ENCODE measurements around the gene HSDL2.
"Not testable (repeated sequence)": the region's sequence is repeated elsewhere in the genome, so short reads cannot be mapped to it uniquely, and the experiment has no call there.

The HSDL2 gene

DNA sequence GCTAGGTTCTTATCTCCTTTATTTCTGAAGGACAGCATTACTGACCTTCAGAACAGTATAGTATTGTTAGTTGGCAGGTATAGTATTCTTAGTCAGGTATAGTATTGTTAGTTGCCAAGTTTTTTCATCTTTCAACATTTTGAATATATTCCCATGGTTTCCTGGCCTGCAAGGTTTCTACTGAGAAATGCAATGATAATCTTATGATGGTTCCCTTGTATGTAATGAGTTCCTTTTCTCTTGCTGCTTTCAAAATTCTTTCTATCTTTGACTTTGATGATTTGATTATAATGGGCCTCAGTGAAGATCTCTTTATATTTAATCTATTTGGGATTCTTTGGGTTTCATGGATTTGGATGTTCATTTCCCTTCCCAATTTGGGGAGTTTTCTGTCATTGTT lies 12.4 kb upstream of the HSDL2 start:
- no peak for DNase-seq

DNA sequence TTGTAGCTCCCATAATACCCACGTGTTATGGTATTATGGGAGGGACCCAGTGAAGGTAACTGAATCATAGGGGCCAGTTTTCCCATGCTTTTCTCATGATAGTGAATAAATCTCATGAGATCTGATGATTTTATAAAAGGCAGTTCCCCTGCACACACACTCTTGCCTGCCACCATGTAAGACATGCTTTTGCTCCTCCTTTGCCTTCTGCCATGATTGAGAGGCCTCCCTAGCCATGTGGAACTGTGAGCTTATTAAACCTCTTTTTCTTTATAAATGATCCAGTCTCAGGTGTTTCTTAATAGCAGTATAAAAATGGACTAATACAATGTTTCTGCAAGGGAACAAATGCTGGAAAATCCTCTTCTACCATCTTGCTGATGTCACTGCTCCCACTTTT lies 10.1 kb upstream of the HSDL2 start:
- no peak for DNase-seq

DNA sequence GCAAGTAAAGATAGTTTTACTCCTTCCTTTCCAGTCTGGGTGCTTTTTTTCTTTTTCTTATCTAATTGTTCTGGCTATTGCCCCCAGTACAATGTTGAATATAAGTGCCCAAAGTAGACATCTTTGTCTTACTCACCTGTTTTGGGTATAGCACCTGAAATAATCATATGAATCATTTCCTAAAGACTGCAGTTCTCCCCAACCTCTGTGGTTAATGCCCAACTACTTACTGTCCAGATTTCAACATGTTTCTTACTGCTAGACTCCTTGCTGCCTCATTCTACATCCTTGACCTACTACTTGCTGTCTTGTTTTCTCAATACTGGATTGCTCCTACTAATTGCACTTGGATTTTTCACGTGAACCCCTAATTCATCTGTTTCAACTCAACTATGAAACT lies 8.8 kb upstream of the HSDL2 start:
- no peak for DNase-seq

DNA sequence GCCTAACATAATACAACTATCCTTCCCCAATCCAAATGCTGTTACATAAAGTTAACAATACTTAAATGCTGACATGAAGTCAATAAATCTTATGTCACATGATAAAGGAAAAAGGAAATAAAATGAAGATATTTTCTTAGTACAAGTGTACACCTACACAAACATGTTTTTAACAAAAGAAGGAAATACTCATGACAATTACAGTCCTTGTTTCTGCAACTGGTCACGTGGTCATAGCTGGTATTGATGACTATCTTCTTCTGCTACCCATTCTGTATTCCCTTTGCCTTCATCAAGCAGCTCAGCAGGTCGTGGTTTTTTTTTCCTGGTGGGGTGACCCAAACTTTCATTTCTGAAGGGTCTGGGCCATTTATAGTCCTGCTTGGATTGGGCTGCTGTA lies 6.2 kb upstream of the HSDL2 start:
- DNase-seq = not testable (repeated sequence)

DNA sequence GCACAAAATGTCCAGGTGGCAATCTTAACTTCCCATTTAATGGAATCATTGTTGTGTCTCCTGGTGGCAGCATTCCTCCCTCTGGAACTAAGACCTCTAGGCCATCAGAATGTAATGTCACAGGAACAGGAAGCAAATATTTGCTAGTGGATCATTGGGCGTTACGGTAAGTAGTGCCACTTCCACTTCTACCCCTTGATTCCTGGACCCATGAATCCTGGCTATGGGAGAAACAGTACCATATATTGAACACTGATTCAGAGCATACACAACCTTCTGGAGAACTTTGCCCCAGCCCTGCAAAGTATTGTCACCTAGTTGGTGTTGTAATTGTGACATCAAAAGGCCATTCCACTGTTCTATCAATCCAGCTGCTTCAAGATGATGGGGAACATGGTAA lies 5.7 kb upstream of the HSDL2 start:
- not testable (repeated sequence) for DNase-seq

DNA sequence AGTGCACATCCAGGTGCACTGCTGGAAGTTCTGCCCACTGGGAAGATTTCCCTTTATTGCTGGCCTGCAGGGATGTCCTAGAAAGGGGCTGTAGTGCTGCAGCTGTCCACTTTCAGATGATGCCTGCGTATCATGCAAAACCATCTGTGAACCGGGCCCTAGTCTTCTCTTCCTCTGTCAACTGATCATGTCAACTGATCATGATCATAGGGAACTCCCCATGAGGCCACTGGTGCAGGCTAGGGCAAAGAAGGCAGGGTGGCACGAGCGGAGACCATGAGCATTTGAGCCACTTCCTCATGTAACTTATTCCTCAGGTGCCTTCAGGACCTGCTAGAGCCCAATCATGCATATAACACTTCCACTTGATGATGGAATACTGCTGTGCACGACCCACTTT lies 4.5 kb upstream of the HSDL2 start:
- DNase-seq = no peak

DNA sequence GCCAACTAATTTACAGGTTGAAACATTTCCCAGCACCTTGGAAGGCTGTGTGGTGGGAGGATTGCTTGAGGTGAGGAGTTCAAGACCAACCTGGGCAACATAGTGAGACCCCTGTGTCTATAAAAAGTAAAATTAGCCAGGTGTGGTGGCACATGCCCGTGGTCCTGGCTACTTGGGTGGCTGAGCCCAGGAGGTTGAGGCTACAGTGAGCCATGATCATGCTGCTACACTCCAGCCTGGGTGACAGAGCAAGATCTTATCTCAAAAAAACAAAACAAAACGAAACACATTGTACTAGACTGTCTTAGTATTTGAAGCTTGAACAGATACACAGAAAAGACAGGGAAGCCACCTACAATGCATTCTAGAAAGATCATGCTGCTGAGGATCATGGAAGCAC lies 2.8 kb upstream of the HSDL2 start:
- DNase-seq = no peak

DNA sequence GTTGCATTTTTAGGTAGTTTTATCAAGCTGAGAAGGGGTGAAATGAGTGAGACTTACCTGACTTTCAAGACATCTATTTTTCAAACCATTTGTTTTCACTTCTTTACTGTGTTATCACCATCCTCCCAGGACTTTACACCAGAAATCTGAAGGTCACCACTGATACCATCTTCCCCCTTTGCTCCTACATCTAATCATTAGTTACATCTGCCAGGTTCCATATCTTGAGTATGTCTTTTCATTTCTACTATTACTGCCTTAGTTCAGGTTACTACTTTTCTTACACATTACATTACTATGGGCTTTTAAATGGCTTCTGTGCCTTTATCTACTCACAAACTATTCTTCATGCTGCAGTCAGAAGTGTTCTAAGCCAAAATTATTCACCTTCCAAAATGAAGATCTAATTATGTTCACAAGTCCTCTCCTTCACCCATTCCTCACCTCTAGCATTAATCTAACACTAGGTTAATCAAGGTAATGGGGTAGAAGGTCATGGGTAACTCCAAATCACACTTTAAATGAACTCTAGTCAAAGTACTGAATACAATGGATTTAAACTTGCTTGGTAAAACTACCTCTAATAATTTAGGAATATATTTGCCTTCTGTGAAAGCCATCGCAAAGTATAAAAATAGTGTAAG lies 2.1 kb upstream of the HSDL2 start:
- DNase-seq = no peak

DNA sequence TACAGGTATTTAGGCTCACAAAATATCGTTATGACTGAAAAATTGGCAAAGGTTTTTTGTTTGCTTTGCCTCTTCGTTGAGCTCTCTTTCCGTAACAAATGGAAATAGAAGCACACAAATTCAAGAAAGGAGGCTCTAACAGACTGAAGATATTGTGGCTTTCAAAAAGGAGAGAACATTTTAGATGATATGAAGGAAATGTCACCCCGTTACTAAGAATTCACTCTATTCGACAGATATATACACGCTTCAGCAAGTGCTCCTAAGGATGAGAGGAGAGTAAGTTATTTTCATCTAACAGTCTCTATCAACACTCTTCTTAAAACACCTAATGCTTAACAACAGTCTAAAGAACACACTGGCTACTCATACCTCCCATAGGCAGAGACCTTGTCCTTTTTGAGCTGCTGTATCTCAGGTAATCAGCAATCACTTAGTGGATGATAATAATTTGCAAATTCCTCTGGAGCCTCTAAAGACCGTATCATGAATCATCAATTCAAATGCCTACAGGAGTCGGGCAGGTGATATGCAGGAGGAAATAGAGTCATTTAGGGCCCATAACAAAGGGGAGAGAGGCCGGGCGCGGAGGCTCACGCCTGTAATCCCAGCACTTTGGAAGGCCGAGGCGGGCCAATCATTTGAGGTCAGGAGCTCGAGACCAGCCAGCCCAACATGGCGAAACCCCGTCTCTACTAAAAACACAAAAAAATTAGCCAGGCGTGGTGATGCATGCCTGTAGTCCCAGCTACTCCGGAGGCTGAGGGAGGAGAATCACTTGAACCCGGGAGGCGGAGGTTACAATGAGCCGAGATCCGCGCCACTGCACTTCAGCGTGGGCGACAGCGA lies 1.4 kb upstream of the HSDL2 start:
- DNase-seq = peak; percentile 11

DNA sequence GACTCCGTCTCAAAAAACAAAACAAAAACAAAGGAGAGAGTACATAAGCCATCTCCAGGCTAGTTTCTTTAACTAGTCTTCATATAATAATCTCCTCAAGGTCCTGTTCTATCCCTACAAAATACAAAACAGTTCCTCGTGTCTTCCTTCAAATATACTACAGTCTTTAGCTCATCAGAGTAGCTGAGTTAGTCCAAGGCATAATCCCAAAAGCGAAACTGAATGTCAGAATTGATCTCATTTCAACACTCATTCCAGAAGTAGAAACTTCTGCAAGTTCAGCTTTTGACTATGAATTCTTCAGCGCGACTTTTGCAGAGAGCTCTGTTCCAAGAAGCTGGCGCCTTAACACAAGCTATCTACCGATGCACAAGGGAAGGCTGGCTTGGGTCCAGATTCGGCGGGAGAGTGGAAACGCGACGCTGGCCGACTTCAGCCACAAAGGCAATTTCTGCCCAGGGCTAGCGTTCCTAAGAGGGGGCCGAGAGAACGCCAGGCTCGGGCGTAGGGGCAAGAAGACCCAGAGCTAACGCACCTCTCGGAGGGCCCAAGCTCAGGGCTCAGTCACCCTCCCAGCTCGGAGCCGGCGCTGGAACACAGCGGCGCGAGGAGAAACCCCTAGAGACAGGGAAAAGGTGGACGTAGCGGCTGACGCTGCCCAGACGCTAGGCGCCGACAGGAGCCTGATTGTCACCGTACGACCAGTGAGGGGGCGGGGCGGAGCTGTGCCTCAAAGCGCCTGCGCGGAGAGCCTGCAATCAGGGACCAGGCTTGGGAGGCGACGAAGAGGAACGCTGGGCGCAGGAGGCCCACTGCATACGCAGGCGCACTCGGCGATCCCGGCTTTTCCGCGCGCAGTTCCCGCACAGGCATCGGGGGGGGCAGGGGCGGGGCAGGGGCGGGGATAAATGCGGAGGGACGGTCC lies 469 bp upstream of the HSDL2 start:
- peak; percentile 98 for DNase-seq

DNA sequence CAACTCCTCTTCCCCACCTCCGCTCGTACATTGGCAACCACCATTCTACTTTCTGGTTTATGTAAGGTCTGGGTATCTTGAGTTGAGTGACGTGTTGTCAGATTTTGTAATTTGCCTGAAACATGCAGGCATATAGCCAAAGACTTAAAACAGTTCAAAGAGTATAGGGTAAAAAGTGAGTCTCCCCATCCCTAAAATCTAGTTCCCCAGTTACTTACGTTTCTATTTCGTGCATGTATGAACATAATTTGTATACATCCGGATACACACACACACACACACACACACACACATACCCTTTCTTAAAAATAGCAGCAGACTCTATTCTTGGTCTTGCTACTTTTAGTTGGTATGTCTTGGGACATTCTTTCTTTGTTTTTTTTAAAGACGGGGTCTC lies 915 bp downstream of the HSDL2 start:
- peak; percentile 2 for DNase-seq

DNA sequence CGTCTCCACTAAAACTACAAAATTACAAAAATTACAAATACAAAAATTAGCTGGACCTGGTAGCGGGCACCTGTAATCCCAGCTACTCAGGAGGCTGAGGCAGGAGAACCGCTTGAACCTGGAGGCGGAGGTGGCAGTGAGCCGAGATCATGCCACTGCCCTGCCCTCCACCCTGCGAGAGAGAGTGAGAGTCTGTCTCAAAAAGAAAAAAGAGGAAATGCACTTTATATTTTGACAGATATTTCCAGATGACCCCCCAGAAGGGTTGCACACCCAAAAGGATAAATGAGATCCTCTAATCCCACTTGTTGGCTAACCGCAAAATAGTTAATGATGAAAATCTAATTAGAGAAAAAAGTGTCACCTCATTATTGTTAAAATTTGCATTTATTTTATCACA lies 2.2 kb downstream of the HSDL2 start:
- DNase-seq = no peak

DNA sequence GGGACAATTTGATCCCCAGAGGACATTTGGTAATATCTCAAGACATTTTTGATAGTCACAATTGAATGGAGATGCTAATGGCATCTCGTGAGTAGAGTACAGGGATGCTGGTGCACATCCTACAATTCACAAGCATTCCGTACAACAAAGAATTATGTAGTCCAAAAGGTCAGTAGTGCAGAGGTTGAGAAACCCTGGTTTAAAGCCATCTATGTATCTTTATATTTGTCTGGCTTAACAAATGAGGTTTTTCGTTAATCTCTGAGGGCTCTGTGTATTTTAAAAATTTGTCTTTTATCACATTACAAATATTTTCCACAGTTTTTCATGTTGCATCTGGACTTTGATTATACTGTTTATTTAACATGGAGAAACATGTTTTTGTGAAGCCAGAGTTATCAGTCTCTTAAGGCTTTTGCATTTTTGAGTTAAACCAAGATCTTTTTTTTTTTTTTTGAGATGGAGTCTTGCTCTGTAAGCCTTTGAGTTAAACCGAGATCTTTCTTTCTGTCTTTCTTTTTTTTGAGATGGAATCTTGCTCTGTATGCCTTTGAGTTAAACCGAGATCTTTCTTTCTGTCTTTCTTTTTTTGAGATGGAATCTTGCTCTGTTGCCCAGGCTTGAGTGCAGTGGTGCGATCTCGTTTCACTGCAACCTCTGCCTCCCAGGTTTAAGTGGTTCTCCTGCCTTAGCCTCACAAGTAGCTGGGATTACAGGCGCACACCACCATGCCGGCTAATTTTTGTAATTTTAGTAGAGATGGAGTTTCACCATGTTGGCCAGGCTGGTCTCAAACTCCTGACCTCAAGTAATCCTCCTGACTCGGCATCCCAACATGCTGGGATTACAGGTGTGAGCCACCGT lies 2.8 kb downstream of the HSDL2 start:
- DNase-seq = no peak

DNA sequence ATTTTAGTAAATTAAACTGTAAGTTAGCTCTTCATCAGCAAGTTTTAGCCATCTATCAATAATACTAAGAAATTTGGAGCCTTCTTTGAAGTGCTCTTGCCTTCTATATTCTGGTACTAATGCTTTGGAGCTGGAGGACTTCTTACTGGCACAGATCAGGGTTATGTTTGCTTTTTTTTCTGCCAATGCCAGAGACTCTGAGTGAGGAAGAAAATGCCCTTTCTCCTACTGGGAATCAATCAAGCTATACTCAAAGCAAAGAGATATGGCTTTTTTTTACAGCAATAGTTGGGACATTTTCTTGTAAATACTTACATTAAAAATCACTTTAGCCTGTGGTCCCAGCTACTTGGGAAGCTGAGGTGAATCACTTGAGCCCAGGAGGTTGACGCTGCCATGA lies 4.3 kb downstream of the HSDL2 start:
- no peak for DNase-seq

DNA sequence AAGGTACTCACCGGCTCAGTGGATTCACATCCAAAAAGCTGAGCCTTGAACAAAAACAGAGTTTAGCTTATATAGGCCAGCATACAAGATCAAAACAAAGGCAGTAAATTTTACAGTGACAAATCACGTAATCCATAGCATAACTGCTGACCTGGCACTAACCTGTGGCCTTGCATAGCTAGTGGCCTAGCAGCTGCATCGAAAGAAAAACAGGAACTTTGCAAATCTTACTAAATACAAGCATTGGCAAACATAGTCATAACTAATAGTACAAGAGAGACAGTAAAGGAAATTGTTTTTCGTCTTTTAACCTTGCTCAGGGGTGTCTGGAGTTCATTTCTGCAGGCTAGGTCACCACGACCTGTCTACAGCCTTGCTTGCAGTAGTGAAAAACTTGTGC lies 4.8 kb downstream of the HSDL2 start:
- DNase-seq = no peak

DNA sequence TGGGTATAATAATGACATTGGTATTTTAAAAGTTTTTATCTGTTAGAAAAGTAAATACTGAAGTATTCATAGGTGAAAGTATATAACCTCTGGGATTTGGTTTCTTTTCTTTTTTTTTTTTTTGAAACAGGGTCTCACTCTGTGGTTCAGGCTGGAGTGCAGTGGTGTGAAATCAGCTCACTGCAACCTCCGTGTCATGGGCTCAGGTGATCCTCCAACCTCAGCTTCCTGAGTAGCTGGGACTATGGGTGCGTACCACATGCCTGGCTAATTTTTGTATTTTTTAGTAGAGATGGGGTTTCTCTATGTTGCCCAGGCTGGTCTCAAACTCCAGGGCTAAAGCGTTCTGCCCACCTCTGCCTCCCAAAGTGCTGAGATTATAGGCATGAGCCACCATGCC lies 7.2 kb downstream of the HSDL2 start:
- no peak for DNase-seq

DNA sequence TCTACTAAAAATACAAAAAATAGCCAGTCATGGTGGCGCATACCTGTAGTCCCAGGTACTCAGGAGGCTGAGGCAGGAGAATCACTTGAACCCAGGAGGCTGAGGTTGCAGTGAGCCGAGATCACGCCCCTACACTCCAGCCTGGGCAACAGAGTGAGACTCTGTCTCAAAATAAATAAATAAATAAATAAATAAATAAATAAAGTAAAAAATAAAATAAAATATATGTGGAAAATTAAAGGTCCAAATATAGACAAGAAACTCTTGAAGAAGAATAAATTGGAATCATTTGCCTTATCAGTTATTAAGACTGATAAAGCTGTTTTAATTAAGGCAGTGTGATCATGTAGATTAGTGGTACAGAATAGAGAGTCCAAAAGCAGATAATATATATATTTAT lies 10.0 kb downstream of the HSDL2 start:
- DNase-seq = not testable (repeated sequence)

DNA sequence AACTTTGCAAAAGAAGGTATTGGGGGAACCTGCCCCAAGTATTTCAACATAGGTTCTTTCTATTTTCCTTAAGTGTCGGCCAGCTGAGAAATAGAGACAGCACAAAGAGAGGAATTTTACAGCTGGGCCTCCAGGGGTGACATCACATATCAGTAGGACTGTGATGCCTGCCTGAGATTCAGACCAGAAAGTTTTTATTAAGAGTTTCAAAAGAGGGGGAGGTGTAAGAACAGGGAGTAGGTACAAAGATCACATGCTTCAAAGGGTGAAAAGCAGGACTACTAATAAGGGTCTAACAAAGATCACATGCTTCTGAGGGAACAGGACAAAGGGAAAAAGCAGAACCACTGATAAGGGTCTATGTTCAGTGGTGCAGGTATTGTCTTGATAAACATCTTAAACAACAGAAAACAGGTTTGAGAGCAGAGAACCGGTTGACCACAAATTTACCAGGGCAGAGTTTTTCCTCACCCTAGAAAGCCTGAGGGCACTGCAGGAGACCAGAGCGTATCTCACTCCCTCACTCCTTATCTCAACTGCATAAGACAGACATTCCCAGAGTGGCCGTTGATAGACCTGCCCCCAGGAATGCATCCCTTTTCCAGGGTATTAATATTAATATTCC lies 12.1 kb downstream of the HSDL2 start:
- not testable (repeated sequence) for DNase-seq

DNA sequence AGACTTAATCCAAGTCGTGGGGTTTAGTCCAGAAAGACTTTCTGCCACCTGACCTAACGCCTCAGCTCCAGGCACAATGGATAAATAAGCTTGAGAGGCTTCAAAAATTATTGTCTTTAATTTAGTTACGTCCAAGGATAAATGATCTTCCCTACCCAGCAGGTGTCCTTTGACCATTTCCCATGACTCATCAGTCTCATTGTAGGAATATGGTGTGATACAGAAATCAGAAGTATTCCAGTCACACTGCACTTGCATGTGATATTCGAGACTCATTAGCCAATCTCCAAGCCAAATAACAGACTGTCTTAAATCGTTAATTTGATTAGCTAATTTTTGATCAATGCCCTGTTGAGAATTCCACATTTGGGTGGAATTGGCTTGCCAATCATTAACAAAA lies 13.2 kb downstream of the HSDL2 start:
- not testable (repeated sequence) for DNase-seq

DNA sequence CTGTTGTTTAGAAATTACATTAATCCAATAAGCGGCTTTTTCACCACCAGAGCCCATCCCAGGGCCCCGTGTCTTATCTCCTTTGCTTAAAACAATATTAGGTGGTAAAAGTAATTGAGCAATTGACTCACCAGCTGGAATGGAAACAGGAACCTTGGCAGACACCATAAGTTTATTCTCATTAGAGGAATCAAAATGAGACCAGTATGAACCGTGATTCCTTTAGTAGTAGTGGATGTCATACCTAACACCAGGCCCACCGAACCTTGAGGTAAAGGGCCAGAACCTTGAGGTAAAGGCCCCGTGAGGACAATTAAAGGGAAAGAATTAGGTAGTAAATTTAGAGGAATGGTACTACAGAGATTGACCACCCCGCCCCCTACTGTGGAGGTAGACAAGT lies 16.5 kb downstream of the HSDL2 start:
- DNase-seq = no peak

DNA sequence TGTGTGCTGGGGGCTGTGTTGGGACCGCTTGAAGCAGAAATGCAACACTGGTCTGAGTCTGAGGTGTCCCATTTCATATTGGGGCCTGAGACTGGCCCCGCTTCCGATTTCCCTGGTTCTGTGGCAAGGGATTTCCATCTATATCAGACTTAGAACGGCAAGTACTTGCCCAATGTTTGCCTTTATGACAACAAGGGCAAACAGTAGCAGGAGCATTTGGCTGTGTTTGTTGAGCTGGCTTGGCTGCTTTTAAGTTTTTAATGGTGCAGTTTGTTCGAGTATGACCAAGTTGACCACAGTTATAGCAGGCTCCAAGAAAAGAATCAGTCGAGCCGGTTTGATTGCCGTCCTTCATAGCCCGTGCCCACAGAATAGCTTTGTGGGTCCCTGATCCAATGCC lies 17.0 kb downstream of the HSDL2 start:
- no peak for DNase-seq

DNA sequence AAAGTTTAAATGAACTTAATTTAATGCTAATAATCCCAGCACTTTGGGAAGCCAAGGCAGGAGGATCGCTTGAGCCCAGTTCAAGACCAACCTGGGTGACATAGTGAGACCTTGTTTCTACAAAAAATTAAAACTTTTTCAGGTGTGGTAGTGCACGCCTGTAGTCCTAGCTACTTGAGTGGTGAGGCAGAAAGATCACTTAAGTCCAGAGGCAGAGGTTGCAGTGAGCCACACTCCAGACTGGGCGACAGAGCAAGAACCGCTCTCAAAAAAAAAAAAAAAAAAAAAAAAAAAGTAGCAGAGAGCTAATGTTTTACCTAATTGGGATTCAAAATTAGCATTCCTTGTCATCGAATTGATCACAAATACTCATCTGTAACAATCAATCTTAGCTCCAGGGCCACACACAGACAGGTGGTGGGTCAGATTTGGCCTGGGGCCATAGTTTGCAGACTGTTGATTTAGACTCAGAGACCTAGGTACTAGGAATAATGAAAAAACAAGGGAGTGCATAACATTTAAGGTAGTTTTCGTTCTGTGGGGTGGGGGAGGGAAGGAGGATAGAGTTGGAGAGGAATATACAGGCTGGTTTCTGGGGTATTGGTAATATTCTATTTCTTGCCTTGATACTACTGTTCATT lies 21.4 kb downstream of the HSDL2 start:
- DNase-seq = no peak

Data from NCI-H345 (cell line).